GM18508 (cell line): ENCODE data around the gene APBA2.

ENCODE experiments used
- ATAC-seq: cut with Tn5 transposase; IDR thresholded peaks from one replicate; pipeline ENCODE4 v1.9.1; 2021; ENCODE audit warnings: moderate number of reproducible peaks; ENCODE audit not compliant: insufficient read depth, unreplicated experiment

Gene APBA2

GRCh38 chr15:28892789-28893610 is 7.2 kb downstream of the APBA2 start:
- no peak for ATAC-seq

DNA sequence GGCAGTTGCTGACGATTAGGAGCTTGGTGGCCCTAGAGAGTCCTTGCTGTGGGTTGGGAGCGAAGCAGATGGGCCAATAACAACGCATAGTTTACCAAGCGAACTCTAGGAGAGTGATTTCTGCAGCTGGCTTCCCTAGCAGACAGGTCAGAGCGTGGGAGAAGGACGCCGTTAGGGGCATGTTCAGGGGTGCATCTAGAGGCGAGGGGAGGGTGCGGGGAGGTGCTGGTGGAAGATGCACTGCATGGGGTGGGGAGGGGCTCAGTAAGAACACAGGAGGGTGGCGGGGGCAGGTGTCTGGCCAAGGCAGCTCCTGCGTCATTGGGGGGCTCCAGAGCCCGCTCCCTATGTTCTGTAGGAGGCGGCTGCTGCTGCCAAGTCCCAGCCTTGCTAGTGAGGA is 8.9 kb downstream of the APBA2 start:
- no peak for ATAC-seq

- no peak for ATAC-seq
These were observed 9.4 kb downstream of the APBA2 start for GRCh38 chr15:28895146-28895545.

GRCh38 chr15:28895566-28895965 is 9.8 kb downstream of the APBA2 start:
- ATAC-seq: no peak

GRCh38 chr15:28896951-28897350 is 11.2 kb downstream of the APBA2 start:
- ATAC-seq: no peak

GRCh38 chr15:28897861-28898585 is 12.2 kb downstream of the APBA2 start:
- ATAC-seq: no peak

DNA sequence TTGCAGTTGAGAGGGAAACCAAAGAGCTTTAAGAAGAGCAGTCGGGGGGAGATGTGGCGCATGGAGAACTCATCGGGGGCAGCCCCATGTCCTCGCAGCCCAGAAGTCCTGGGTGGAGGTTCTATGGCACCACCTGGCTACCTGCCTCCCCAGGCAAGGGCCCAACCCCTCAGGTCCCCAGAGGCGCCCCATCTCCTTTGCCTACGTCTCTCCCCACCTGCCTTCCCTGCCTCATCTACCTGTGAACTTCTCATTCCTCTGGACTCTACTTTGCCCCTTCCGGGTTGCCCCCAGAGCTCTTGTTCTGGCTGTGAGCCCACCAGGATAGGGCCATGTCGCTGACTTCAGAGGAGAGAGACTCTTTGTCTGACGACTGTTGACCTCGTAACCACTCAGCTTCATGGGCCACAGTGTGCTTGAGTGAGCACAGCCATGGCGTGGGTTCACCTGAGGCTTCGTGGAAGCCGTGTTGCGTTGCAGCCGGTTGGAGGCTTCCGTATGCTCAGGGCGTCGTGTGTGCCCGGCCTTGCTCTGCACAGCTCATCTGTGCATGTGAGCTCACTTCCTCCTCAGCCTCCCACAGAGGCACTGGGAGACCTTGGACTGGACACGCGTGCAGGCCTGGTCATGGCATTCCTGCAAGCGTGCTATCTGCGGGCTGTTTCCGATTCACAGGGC is 13.4 kb downstream of the APBA2 start:
- no peak for ATAC-seq

- ATAC-seq: no peak
These were observed 14.5 kb downstream of the APBA2 start for GRCh38 chr15:28900041-28900891.

DNA sequence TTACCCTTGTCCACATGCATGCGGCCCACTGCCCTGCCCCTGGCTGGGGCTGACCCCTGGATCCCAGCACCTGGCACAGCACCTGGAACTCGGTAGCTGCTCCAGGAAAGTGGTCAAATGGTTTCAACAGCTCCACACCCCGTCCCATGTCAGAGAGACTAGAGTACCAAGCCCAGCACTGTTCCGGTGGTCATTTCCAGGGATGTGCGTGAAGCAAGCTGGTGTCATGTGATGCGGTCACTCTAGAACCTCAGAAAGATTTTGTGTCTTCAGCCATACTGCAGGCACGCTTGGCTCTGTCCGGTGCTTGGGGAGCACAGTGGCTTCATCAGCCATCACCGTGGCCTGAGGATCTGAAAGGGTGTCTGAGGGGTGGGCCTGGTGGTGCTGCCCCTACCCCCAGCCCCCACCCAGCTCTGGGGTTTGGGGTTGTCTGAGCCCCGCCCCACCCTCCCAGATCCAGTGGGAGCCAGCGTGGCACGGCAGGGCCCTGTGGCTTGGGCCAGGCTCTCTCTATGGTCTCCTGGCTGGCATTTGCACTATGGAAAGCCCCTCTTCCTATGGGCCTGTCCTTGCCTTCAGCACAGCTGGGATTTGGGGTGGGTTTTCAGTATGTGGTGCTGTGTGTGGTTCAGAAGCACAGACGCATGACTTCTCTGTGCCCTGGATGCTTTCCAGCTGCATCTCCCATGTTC is 15.3 kb downstream of the APBA2 start:
- ATAC-seq: no peak

- ATAC-seq: no peak
These were observed 15.8 kb downstream of the APBA2 start for GRCh38 chr15:28901587-28901980.

GRCh38 chr15:28901987-28902745 is 16.4 kb downstream of the APBA2 start:
- ATAC-seq: no peak

- ATAC-seq: no peak
These were observed 17.1 kb downstream of the APBA2 start for GRCh38 chr15:28902856-28903255.

GRCh38 chr15:28903555-28903954 is 17.8 kb downstream of the APBA2 start:
- no peak for ATAC-seq

- ATAC-seq: no peak
These were observed 18.2 kb downstream of the APBA2 start for GRCh38 chr15:28904003-28904402.

DNA sequence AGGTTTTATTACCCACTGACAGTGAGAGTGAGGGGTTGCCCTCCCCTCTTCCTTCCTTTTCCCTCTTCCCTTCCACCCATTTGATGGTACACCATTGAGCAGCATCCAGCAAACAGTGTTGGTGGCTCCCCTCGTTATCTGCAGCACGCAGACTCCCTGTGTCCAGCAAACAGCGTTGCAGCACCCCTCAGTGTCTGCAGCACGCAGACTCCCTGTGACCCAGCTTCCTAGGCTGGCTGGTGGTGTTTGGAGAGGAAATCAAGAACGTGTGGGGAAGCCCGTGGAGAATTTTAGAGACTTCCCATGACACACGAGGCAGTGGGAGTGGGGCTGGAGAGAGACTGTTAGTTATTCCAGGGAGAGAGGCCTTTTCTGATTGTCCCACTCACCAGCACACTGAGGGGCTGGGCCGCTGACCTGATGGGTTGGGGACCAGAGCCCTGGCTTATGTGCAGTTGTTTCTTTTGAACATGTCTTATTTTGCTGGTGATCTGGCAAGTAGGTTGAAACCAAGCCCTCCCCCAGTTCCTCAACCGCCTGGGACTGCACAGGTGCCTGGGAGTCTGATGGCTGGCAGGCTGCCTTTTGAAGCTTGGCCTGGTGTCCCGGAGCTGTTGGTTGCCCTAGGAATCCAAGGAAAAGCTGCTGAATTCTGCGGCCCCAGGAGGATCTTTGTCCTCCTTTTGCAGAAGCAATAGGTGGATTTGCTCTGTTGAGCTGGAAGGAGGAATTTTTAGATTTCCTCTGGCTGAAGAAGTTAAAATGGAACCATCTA is 19.0 kb downstream of the APBA2 start:
- ATAC-seq: no peak

DNA sequence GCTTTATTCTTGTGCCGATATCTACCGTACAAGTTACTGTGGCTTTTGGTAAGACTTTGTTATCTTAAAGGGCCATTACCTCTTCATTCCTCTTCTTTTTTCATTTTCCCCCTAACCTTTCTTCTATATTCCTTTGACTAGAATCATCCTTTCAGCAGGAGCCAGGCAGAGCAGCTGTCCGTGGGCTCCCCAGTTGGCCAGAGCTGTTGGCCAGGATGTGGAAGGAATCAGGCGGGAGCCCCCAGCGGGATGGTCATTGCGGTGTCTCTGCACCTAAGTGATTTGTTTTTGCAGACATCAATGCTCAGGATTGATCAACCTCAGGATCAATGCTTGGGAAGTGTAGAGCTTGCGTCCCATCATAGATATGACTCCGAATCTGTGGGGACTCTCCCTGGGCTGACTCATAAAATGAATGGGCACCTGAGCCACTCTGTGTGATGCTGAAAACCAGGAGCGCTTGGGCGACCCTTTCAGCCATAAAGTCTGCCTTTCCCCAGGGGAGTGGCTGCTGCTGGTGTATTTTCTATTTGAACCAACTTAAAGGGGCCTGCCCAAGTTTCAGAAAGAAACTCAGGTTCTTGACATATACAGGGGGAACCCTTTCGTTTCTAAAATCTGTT is 21.7 kb downstream of the APBA2 start:
- no peak for ATAC-seq

DNA sequence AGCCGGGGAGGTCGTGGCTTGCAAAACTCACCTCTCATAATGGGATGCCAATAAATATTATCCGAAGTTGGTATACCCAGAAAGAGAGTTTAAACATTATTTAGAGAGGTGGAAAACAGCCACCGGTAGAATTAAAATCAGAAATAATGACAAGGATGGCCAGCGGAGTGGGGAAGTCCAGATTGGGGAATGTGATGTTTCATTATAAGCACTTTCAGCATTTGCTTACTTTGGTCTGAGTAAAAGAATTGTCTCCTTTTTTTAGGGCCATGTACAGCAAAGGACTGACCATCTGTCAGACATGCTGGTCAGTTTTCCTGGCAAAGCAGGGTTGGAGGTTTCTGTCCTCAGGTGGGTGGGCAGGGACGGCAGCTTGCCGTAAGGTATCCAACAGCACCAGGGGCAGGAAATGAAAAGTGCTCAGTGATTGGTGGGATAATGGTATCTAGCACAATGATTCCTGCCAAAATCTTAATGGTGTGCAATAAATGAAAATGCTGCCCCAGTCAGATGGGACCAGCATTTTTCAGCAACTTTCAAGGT is 24.3 kb downstream of the APBA2 start:
- ATAC-seq: no peak
